OCI-M1 (cell line): ENCODE measurements around the gene BTNL3.
"Not testable (repeated sequence)": the region's sequence is repeated elsewhere in the genome, so short reads cannot be mapped to it uniquely, and the experiment has no call there.

Experiments used
- DNase-seq: peaks from one replicate; lab custom pipeline; 2025; lab: John Stamatoyannopoulos, UW

The BTNL3 gene, protein sequence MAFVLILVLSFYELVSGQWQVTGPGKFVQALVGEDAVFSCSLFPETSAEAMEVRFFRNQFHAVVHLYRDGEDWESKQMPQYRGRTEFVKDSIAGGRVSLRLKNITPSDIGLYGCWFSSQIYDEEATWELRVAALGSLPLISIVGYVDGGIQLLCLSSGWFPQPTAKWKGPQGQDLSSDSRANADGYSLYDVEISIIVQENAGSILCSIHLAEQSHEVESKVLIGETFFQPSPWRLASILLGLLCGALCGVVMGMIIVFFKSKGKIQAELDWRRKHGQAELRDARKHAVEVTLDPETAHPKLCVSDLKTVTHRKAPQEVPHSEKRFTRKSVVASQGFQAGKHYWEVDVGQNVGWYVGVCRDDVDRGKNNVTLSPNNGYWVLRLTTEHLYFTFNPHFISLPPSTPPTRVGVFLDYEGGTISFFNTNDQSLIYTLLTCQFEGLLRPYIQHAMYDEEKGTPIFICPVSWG

DNA sequence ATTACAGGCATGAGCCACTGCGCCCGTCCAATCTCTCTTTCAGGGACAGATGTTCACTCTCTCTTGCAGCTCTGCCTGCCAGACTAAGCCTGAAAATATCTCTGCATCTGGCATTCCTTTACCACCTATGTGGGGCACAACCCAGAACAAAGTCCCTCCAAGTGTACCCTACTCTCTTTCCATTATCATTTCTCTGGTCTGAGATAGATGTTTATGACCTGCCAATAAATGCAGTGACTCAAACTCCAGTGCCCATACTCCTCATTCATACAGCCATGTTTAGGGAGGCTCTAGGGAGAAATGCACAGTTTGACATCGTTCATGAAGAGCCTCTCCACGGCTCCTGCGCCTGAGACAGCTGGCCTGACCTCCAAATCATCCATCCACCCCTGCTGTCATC lies at the start of gene BTNL3:
Gene BTNL3, plus strand, starts transcription at position 255 of the 400 bp plus-strand sequence. CDS start 183 bp downstream, outside the sequence.
- DNase-seq = no peak

DNA sequence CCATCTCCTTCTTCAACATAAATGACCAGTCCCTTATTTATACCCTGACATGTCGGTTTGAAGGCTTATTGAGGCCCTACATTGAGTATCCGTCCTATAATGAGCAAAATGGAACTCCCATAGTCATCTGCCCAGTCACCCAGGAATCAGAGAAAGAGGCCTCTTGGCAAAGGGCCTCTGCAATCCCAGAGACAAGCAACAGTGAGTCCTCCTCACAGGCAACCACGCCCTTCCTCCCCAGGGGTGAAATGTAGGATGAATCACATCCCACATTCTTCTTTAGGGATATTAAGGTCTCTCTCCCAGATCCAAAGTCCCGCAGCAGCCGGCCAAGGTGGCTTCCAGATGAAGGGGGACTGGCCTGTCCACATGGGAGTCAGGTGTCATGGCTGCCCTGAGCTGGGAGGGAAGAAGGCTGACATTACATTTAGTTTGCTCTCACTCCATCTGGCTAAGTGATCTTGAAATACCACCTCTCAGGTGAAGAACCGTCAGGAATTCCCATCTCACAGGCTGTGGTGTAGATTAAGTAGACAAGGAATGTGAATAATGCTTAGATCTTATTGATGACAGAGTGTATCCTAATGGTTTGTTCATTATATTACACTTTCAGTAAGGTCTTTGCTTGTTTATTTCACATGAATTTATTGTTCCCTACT lies 38.2 kb upstream of the BTNL3 start:
- DNase-seq = no peak

DNA sequence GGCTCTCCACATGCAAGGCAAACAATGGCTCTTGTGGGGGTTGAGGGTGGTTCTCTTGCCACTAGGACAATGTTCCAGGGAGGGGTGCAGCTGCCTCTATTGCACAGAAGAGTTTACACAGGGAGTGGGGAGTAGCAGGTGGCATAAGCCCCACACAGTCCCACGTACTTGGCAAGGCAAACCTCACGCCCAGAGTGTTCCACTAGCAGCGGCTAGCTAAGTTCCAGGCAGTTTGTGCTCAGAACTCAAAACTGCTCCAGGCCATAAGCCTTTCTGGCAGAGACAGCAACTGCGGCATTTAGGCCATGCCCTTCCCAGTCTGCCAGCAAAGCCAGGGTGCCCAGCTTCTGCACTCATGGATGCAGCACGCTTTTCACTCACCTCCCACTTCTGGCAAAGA lies 29.0 kb upstream of the BTNL3 start:
- DNase-seq = no peak

DNA sequence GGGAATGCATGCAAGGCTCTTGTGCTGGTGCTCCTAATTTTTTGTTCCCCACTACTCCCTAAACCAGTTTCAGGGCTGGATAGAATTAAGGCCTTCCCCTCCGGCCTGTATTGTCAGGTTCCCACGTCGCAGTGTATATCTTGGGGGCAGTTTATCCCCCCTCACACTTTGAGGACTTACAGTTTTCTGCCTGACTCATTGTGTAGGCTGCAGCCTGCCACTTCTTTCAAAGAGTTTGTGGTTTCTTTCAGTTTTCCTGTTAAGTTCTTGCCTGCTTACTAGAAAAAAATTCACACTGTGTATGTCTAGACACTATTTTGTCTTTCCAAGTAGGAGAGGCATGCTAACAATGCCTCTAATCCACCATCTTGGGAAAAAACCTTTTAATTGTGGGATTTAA lies 28.4 kb upstream of the BTNL3 start:
- no peak for DNase-seq

DNA sequence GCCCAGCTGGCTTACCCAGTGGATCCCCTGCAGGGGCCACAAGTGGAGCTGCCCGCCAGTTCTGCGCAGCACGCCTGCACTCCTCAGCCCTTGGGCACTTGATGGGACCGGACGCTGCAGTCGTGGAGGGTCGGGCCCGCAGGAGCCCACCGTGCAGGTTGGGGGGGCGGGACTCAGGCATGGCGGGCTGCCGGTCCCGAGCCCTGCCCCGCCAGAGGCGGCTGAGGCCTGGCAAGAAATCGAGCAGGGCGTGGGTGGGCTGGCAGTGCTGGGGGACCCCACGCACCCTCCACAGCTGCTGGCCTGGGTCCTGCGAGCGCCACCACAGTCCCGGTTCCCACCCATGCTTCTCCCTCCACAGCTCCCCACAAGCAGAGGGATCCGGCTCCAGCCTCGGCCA lies 19.2 kb upstream of the BTNL3 start:
- DNase-seq = no peak

DNA sequence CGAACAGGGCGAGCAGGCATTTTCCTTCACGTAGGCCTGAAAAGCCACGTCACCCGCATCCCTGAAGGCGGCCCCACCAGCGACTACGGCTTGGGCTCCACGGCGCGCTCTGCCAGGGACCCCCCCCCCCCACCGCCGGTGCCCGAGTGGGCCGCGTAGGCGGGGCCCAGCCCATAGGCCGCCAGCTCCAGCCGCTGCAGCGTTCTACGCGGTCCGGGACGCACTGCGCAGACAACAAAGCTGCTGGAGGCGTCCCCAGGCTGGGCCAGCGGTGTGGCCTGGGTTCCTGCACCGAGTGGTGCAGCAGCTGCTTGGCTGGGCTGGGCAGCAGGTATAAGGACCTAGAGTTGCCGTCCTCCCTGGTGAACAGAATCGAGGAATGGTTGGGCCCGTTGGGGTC lies 18.3 kb upstream of the BTNL3 start:
- DNase-seq = no peak

DNA sequence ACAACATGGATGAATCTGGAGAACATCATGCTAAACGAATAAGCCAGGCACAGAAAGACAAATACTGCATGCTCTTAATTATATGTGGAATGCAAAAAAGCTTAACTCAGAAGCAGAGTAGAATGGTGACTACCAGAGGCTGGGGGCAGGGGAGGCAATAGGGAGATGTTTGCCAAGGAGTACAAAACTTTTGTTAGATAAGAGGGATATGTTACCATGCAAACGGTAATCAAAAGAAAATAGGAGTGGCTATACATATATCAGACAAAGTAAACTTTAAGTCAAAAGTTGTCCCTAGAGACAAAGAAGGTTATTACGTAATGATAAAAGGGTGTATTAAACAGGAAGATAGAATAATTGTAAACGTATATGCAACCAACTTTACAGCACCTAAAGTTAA lies 17.8 kb upstream of the BTNL3 start:
- DNase-seq = no peak

DNA sequence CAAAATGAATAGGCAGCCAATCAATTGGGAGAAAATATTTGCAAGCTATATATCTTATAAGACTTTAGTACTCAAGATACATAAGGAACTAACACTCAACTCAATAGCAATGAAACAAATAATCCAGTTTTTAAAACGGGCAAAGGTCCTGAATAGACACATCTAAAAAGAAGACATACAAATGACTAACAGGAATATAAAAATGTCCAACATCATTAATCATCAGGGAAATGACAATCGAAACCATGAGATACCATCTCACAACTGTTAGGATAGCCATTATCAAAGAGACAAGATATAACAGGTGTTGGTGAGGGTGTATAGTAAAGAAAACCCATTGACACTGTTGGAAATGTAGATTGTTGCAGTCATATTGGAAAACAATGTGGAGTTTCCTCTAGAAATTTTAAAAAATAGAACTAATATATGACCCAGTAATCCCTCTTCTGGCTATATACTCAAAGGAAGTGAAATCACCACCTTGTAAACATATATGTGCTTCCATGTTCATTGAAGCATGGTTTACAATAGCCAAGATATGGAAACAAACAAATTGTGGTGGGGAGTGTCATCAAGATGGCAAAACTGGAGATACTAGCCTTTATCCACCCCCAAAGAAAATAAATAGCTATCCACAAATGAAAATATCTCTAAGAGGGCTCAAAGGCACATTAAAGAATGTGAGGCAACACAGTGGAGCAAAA lies 13.9 kb upstream of the BTNL3 start:
- DNase-seq = no peak

DNA sequence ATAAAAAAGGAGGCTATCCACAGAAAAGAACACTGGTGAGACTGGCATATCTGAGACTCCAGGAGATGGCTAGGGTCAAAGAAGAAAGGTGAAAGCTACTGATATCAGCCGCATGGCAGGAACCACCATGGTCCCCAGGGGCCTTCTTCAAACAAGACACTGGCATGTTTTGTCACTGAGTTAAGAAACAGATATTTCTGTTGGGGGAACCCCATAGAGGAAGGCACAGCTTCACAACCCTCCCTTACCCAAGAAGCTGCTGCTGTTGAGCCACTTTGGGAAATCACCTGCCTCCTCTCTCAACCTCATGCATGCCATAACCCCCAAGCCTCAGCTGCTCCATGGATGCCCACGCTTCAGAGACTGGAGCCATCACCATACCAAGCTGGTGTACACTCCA lies 13.3 kb upstream of the BTNL3 start:
- no peak for DNase-seq

DNA sequence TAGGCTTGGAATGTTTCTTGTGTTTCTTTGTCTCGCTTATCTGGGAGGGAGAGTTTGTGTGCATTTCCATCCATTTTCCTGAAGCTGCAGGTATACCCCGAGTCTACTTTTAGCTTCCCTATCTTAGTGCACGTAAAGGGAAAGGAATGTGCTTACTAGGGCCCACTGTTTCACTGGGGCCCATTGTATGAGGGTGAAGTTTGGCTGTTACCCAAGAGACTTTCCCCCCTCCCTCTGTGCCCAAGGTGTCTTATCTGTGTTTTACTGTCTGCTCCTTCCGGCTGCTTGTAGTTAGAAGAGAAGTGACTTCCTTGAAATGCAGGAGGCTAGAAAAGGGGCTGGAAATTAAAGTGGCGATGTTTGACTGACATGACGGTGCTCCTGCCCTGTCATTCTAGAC lies 12.1 kb upstream of the BTNL3 start:
- DNase-seq = no peak

DNA sequence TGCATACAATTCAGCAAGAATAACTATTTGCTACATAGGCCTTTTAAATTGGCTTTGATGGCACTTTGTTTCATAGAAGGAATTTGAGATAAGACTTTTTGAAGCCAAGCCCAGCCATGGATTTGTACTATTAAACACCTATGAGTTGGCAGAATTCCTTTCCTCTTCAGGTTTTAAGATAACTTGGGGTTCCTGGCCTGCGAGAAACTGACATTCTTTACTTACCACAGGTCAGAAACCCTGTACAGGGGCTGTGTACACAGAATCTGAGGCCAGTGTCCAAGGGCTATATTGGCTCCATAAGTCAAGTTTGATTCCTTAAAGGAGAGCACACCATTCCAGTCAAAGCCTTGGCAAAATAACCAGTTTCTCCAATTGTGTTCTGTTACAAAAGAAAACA lies 10.8 kb upstream of the BTNL3 start:
- DNase-seq = no peak

DNA sequence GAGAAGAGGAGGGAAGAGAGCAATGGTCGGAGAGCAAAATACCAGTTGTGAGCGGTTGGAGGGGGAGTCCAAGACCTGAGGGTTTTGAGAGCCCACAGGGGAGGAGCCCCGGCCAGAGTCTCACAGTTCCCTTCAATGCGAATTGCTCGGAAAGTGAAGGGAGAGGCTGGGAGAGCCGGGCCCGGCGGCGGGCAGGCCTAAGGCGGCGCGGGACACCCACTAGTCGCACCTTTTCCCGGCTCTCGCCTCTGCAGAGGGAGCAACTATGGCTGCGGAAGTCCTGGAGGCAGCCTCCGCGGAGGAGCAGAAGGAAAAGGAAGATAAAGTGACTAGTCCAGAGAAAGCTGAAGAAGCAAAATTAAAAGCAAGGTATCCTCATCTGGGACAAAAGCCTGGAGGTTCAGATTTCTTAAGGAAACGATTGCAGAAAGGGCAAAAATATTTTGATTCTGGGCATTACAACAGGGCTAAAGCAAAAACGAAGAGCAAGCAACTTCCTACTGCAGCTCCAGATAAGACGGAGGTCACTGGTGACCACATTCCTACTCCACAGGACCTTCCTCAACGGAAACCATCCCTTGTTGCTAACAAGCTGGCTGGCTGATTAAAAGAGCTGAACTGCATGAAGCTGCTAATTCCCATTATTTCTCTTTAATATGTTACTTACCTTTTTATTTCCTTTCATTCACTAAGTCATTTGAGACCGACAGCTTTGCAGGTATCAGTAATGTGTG lies 6.5 kb upstream of the BTNL3 start:
- DNase-seq = no peak

DNA sequence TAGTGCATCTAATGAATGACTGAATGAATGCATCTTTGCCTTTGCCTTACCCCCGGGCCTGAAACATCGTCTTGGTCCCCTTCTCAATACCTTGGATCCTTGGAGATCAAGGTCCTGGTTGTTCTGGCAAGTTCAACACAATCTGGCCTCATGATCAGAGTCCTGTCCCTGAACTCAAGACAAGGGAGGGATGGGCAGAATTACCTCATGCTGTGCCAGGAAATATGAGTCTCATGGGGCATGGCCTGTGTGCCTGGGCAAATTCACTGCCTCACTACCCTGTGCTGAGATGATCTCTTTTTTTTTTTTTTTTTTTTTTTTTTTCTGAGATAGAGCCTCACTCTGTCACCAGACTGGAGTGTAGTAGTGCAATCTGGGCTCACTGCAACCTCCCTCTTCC lies 630 bp upstream of the BTNL3 start:
- no peak for DNase-seq

DNA sequence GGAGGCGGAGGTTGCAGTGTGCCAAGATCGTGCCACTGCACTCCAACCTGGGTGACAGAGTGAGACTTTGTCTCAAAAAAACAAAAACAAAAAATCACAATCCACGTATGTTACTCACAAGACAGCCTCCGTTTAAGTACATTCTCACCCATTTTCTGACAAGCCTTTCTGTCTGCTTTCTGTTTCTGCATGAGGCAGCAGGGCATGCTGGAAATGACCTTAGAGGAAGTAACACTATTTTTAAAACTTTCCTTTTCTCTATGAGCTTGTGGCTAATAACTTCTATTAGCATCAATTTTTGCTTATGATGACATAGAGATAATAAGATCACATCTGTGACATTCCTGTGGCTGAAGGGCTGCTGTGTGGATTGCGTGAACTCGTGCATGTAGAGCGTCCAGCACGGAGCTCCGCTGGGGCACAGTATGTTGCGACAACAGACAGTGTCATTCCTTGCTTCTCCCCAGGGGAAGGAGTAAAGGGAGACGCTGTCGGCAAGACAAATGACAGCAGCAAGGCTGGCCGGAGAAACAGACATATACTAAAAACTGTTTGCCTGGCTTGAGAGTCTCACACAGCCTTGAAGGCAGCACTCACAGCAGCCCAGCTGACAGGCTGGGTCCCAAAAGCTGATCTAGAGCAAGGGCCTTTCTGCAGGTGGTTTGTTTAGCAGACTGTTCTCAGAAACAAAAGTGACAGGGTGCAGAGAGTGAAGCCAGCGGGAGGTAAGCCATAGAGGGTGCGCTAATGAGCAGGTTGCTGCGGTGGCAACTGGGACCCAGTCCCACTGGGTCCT lies 1.6 kb downstream of the BTNL3 start:
- DNase-seq = no peak

DNA sequence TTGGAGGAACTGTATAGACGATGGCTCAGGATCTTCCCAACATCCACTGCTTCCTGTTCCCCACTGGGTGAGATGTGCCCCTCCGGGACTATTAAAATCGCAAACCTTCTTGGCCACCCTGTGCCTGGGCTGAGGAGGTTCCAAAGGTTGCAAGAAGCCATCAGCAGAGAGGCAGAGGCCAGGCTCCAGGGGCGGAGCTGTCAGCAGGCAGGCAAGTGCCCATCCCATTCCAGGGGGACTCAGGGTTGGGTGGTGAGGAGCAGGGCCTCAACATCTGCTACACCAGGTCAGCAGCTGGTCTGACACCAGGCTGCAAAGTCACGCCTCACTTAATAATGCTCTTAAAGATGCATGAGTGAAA lies 2.2 kb downstream of the BTNL3 start:
- DNase-seq = no peak

DNA sequence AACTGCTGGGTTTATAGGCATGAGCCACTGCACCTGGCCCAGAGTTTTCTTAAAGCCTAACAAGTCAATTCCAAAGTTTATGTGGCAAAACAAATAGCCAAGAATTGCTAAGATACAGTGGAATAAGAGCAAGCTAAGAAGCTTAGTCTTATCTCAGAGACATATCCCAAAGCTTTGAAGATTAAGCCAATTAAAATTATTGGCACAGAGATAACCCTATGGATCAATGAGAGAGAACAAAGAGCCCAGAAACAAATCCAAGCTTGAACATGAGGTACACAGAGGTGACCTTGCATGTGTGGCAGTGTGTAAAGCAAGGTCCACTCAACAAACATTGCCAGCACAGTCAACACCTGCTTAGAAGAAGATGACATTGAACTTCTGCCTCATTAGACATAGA lies 13.3 kb downstream of the BTNL3 start:
- no peak for DNase-seq

DNA sequence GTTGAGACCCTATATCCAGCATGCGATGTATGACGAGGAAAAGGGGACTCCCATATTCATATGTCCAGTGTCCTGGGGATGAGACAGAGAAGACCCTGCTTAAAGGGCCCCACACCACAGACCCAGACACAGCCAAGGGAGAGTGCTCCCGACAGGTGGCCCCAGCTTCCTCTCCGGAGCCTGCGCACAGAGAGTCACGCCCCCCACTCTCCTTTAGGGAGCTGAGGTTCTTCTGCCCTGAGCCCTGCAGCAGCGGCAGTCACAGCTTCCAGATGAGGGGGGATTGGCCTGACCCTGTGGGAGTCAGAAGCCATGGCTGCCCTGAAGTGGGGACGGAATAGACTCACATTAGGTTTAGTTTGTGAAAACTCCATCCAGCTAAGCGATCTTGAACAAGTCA lies 17.1 kb downstream of the BTNL3 start:
- DNase-seq = no peak

DNA sequence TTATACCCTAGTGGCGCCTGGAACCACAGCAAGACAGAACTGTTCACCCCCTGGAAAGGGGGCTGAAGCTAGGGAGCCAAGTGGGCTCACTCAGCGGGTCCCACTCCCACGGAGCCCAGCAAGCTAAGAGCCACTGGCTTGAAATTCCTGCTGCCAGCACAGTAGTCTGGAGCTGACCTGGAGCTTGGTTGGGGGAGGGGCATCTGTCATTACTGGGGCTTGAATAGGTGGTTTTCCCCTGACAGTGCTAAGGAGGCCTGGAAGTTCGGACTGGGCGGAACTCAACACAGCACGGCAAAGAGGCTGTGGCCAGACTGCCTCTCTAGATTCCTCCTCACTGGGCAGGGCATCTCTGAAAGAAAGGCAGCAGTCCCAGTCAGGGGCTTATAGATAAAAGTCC lies 19.5 kb downstream of the BTNL3 start:
- DNase-seq = no peak

DNA sequence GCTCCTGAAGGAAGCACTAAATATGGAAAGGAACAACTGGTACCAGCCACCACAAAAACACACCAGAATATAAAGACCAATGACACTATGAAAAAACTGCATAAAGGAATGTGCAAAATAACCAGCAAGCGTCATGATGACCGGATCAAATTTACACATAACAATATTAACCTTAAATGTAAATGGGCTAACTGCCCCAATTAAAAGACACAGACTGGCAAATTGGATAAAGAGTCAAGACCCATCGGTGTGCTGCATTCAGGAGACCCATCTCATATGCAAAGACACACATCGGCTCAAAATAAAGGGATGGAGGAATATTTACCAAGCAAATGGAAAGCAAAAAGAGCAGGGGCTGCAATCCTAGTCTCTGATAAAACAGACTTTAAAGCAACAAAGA lies 21.4 kb downstream of the BTNL3 start:
- DNase-seq = not testable (repeated sequence)

DNA sequence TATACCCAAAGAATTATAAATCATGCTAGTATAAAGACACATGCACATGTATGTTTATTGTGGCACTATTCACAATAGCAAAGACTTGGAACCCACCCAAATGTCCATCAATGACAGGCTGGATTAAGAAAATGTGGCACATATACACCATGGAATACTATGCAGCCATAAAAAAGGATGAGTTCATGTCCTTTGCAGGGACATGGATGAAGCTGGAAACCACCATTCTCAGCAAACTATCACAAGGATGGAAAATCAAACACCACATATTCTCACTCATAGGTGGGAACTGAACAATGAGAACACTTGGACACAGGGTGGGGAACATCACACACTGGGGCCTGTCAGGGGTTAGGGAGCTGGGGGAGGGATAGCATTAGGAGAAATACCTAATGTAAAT lies 26.0 kb downstream of the BTNL3 start:
- DNase-seq = not testable (repeated sequence)

DNA sequence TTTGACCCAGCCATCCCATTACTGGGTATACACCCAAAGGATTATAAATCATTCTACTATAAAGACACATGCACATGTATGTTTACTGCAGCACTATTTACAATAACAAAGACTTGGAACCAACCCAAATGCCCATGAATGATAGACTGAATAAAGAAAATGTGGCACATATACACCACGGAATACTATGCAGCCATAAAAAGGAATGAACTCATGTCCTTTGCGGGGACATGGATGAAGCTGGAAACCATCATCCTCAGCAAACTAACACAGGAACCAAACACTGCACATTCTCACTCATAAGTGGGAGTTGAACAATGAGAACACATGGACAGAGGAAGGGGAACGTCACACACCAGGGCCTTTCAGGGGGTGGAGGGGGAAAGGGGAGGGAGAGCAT lies 28.8 kb downstream of the BTNL3 start:
- not testable (repeated sequence) for DNase-seq

DNA sequence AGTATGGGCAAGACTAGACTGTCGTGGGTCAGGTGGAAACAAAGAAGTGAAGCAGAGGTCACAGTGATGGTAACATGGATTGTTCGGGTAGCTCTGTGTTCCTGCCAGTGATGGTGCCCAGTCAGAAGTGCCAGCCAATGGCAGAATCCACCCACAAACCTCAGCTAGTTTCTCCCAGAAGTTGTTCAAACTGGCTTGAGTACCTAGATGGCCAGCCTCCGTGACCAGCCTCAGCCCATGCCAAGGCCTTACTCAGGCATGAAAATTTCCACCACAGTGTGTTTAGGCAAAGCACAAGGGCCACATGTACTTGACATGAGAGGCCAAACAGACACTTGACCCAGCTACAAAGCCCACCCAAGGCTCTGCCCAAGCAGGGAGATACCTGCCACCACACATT lies 32.0 kb downstream of the BTNL3 start:
- no peak for DNase-seq
